NCI-H128 (cell line): ENCODE data around the gene RAB40B.

ENCODE experiments used
- DNase-seq: peaks from one replicate; lab custom pipeline; 2025; ENCODE audit not compliant: unreplicated experiment; lab: John Stamatoyannopoulos, UW

The RAB40B gene

GRCh38 chr17:82619641-82620040 is 78.9 kb downstream of the RAB40B start:
- DNase-seq = no peak

GRCh38 chr17:82619211-82619610 is 79.3 kb downstream of the RAB40B start:
- DNase-seq = no peak

- no peak for DNase-seq
Observed at GRCh38 chr17:82616021-82616711, 82.3 kb downstream of the RAB40B start.

- DNase-seq = no peak
Observed at GRCh38 chr17:82615084-82616020, 83.1 kb downstream of the RAB40B start.

GRCh38 chr17:82614095-82614631 is 84.3 kb downstream of the RAB40B start:
- no peak for DNase-seq

GRCh38 chr17:82613283-82614094 is 85.0 kb downstream of the RAB40B start:
- no peak for DNase-seq

GRCh38 chr17:82611140-82612058 is 87.1 kb downstream of the RAB40B start:
- DNase-seq = peak; percentile 18

GRCh38 chr17:82609655-82610054 is 88.8 kb downstream of the RAB40B start:
- no peak for DNase-seq

- no peak for DNase-seq
Observed at GRCh38 chr17:82608816-82609215, 89.7 kb downstream of the RAB40B start.

- DNase-seq = no peak
Observed at GRCh38 chr17:82605939-82606600, 92.4 kb downstream of the RAB40B start.
